ENCODE results near the gene TTLL8.
A peak's percentile ranks its signal among the peaks of the same experiment; 100 is the strongest.

Gene TTLL8

DNA sequence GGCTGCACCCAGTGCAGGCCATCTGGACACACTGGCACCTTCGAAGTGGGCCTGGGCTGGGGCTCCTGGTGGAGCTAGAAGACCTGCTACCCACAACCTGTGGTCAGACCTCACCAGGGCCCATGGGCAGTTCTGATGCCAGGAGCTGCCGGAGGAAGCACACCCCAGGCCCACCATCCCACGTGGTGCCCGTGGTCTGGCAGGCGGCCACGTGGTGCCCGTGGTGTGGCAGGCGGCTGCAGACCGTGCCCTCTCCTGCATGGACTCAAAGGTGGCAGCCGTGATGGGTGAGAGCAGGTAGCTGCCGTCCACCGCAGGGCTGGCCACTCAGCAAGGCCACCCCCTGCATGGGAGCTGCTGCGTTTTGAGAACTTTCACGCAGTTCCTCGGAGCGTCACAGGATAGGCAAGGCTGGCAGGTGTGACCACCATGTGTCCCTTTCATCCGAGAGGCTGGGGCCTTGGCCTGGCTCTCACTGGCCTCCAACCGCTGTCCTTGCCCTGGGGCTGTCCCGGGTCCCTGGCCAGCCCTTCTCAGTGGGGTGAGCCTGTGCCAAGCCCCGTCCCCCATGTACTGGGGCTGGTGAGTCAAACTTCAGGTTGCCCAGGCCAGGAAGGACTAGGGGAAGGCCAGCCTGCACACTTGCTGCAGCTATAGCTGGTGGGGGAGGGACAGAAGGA is 41.6 kb downstream of the TTLL8 start:
- no peak for DNase-seq

DNA sequence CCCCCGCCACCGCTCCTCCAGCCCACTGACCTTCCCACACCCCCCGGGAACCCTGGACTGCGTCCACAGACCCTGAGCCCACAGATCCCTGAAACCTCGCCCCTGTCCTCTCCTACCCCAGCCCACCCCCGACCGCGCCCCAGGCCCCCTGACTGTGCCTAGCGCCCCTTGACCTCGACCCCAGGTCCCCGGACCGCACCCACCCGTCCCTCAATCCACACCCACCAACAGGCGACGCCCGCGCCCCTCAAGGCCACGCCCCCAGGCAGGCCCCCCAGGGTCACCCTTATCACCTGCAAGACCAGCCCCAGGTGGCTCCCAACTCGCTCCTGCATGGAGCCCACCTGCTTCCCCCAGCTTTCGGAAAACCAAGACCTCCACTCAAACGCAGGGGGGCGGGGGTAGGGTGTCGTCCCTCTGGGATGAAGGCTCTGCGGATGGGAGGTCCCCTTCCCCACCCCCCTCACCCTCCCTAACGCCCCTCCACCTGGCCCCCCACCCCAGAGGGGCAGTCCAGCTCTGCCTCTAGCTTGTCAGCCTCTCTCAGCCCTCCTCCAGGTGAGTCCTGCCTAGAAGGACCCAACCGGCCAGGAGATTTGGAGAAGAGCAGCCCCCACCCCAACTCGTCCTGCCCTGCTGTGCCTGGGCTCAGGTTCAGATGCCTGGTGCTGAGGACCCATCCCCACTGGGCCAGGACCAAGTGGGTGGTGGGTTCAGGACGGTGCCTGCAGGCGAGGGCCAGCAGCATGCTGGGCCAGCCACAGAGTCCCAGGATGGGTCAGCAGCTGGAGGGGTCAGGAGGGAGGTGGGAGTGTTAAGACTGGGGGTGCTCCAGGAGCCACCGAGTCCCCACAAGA is 42.4 kb downstream of the TTLL8 start:
- DNase-seq = no peak

DNA sequence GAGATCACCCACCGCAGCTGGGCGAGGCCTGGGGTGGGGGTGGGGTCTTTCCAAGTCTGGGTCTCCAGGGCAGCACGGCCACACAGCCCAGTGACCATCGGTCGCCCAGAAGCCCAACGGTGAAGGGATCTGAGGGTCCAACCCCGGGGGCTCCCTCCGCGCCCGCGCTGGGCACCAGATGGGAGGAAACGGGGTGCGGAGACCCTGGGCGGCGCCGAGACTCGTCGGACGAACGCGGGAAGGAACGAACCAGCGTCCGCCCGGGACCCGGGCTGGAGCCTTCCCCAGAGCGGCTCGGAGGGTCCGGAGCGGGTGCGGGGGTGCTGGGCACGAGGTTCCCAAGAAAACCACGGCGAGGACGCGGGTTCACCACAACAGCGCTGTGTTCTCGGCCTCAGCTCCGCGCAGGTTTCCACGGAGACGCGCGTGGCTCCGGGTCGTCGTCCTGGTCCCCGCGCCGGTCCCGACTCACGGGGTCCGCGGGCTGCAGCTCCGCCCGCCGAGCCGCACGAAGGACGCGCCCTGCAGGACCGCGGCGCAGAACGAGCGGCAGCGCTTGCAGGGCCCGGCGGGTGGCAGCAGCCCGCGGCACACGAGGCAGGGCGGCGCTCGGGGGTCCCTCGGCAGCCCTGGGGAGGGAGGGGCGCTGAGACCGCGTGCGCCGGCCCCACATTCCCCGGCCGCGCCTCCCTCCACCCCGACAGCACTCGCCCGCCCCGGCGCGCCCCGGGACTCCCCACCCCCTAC is 43.3 kb downstream of the TTLL8 start:
- no peak for DNase-seq

DNA sequence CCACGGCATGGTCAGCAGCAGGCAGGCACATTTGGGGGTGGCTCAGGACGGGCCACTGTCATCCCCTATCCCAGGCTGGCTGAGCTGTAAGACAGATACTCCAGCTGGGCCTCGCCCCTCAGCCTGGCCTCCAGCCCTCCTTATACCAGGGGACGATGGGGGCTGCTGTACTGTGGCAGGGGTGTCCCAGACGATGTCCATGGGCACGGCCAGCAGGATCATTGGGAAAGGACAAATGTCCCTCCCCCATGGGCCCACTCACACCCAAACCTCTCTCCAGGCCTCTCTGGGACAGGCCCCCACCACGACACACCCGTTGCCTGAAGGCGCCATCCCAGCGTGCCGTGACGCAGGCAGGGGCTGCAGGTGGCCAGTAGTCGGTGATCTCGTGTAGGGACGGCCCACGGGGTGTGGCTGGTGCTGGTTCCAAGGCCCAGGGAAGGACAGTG is 44.0 kb downstream of the TTLL8 start:
- DNase-seq = no peak

DNA sequence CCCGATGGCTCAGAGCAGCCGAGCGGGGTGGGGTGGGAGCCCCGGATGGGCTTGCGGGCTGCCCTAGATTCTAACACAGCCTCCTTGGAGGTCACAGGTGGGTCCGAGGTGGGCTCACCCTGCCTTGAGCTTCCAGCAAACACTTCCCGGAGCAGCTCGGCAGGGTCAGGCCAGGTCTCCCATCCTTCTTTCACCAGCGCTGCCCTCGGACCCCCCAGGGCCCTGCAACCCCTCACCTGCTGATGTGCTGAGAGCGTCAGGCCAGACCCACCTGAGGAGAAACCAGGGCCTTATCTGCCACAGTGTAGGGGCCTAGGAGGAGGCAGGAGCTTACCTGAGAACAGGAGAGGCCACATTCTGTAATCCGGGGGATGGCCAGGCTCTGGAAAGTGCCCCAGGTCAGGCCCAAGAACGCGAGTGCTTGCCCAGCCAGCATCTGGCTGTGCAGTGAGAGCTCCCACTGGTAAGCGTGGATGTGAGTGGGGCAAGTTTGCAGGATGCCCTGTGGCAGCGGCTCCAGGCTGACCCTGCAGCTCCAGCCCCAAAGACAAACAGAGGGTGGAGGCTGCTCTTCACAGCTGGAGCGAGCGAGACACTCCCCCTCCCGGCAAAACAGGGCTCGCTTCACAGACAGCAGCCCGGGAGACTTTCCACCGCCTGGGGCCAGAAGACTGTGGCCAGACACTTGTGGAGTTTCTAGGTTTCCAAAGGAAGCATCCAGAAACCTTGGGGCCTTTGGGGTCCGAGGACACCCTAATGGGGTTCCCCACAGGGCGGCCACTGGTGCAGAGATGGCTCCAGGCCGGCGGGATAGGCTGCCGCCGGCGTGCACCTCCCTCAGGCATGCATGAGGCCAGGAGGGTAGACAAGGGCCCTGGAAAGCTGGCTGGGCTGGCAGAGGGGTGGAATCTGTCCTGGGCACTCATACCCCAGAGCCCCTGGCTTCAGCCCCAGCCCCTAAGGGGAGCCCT is 45.6 kb downstream of the TTLL8 start, which contains the start of gene IL17REL:
Gene IL17REL (minus strand): TSS at position 555 of the 971 bp plus-strand sequence. CDS start 119 bp downstream, at position 436.
- no peak for DNase-seq

DNA sequence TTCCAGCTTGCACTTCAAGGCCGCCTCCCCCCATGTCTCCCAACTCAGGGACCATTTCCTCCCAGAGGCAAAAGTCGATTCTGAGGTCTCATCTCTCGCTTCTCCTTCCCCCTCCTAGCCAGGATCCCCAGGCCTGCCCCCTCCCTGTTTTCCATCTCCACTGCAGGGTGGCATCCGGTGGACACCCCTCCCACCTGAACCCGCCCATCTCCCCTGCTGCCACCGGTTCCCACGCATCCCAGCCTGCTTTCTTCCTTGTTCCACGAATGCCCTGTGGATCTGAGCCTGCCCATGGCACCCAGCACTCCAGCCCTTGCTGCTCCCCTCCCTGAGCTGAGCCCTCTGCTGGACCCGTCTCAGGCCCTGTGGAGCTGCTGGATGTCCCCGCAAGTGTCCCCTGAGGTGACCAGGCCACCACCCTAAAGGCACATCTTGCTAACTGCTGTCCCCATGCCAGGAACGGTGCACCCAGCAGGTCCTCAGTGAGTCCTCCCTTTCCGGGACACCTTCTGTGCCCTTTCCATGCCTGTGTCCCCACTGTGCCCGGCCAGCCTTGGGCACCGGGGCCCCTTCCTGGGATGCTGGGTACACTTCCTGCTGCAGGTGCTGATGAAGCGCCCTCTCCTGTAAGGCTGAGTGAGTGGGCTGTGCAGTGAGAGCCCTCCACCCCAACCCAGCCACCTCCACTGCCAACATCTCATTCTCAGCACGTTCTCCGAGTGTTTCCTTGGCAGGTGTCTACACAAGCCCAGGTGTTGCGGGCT is 46.5 kb downstream of the TTLL8 start:
- no peak for DNase-seq

DNA sequence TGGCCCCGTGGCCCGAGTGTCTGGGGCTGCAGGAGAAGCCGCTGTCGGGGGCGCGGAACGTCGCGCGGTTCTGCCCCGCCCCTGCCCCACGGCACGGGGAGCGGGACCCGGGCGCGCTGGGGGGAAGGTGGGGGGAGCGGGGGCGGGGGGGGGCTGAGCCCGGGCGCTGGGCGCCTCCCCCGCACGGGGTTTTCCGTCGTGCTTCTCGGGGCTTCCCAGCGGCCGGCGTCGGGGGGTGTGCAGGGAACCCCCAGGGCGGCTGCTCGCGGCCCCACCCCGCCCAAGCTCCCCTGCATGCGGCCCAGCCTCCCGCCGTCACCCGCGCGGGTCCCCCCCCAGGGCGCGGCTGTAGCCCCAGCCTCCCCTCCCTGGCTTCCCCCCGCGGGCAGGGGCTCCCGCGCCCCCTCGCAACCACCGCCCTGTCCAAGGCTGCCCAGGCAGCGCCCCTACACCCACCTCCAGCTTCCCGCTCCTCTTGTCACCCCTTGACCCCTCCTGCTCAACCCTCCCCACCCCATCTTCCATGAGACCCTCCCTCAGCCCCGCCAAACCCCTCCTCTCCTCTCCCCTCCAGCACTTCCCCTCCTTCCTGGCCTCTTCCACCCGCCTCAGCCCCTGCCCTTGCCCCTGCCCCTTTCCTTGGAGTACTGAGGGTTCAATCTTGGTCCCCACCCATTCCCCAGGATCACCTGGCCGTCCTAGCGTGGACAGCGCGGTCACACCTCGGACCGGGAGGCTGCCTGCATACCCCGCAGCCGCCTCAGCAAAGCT is 47.2 kb downstream of the TTLL8 start:
- no peak for DNase-seq

DNA sequence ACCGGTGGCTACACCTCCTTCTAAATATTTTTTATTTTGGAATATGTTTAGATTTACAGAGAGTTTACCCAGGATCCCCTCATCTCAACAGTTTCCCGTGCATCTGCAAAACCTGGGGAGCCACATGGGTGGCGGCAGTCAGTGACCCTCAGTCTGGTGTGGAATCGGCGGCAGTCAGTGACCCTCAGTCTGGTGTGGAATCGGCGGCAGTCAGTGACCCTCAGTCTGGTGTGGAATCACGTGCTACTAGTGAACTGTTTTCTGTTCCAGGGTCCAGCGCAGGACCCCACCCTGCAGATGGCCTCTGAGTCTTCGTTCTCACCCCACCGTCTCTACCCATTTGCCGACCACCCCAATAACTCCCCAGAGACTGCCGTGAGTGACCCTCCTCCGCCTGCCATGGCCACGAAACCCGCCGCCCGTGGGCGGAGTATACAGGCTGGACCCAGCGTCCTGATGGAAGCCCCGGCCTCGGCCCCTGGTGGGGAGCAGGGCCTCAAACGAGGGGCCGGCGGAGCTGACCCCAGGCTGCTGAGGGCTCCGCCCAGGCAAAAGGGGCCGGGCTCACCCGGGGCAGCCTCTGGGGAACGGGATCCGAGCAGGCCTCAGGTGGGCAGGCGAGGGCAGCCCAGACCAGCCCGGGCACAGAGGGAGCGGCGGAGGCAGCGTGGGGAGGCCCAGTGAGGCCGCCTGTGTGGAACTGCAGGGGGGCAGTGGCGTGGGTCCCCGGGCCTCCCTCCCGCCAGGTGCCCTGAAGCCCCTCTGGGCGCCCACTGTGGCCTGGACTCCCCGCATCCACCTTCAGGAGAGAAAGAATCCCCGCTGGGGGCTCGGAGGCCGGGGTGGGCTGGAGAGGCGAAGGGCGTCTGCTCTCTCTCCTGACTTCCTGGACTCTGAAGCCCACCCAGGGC is 48.1 kb downstream of the TTLL8 start:
- DNase-seq = no peak

DNA sequence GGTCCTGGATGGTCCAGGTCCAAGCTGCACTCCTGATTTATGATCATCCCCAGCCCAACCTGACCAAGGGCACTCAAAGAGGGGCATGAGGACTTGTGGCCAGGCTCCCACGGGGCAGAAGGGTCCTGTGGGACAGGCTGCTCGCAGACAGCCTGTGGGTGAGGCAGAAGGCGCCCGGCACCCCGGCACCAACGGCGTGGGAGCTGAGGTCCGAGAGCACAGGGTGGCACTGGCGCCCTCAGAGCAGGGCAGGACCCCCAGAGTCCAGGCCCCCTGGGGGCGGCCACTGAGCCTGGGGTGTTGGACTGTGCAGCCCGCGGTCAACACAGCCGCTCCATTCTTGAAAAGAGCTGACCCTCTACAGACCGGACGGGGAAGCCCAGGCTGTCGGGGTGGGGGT is 48.8 kb downstream of the TTLL8 start:
- no peak for DNase-seq

DNA sequence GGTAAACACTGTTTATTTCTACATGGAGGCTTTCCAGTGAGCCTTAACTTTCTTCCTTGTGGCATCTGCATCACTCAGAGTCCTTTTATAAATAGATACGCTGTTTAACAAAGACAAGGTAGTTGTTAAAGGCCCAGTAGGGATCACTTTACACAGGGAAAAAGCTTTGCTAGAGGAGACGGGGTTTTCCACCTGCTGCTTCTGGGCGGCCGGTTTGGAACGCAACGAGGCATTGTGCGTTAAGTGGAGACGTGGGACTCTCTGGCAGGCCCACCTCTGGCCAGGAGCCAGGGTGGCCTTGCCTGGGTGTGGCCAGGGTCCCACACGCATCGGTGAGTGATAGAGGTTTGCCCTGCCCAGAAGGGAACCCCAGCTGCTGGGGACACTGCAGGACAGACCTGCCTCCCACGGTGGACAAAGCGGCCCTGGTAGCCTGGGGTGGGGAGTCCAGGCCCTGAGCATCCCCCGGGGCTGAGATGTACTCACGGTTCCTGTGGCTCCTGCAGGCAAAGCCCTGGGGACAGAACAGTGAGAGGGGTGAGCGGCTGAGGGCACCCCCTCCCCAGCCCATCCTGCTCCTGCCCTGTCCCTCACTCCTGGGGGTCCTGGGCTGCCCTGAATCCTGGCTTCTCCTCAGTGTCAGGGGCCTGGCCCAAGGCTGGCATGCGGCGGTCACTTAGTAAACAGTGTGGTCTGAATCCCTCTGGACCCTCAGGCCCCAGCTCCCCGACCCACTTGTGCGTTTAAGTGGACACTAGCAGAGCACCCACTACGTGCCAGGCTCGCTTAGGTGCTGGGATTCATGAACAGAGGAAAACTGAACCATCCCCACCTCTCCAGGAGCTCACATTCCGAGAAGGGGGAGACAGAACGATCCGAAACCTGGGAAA is 49.7 kb downstream of the TTLL8 start:
- DNase-seq = no peak

DNA sequence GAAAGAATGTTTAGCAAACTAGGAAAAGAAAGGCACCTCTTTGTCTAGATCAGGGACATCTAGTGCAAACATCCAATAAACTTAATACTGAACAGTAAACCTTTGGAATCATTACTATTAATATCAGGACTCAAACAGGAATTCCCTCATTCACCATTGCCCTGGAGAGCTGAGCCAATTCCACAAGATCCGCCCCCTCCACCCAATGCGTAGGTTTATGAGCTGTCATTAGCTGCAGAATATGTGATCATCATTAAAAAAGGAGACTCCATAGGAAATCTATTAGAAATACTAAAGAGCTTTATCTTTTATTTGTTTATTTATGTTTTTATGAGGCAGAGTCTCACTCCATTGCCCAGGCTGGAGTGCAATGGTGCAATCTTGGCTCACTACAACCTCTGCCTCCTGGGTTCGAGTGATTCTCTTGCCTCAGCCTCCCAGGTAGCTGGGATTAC is 51.0 kb downstream of the TTLL8 start:
- no peak for DNase-seq

DNA sequence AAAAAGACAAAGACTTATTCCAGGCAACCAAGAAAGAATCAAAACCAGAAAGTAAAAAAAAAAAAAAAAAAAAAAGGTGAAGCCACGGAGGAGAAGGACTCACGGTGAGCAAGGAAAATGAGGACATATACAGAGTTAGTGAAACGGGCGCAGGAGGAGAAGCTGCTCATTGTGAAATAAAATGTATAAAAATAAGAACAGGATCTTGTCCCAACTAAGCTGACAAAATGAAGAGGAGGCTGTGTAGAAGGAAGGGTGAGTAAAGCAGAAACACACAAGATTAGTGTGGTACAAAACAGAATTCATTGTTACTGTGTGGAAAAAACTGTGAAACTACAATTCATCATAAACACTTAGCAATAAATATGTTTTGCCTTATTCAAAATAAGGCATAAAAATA is 53.2 kb downstream of the TTLL8 start:
- DNase-seq = peak; percentile 77

DNA sequence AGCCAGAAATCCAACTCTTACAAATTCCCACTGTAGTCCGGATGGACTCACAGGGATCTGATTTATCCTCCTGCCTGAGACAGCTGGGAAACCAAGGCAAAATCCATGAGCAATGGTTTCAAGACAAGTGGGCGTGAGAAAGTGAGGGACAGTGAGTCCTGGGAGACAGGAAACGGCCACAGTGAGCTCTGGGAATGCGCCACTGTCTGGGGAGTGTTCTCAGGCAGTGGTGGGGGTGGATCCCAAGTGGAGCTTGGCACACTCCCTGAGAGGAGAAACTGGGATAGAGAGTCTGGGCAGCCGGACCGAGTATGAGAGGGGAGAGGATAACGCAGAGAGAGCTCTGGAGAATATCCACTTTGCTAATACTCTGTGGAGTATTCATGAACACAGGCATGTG is 55.3 kb downstream of the TTLL8 start:
- no peak for DNase-seq

DNA sequence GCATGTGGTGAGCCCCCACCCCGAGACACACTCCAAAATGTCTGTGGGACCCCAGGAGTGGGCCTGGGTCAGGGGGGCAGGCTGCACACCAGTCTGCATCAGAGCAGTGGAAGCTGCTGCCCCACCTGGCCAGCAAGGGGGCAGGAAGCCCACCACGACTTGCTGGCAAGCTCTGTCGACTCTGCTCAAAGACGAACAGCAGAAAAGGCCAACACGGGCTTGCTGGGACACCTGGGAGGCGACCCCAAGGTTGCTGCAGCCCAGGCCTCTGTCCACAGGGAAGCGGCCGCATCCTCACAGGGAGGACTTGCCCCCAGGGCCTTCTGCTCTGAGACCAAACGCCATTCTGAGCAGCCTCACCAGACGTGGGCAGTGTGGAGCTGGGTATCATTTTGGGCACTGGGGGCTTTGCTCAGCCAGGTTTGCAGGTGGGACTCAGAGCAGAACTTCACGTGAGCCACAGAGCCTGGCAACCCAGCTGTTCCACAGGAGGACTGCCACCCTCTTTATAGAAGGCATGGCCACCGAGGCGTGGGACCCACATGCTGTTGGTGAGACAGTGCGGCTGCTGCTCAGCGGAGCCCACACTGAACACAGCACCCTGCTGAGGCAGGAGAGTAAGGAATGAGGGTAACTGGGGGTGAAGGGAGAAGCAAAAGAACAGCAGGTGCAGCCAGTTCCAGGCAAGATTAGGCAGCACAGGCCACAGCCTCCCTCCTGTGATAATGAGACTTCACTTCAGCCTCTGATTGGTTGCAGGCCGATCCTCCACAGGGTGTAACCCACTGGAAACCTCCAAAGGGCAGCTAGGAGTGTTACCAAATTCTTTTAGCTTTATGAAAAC is 56.5 kb downstream of the TTLL8 start:
- DNase-seq = no peak

DNA sequence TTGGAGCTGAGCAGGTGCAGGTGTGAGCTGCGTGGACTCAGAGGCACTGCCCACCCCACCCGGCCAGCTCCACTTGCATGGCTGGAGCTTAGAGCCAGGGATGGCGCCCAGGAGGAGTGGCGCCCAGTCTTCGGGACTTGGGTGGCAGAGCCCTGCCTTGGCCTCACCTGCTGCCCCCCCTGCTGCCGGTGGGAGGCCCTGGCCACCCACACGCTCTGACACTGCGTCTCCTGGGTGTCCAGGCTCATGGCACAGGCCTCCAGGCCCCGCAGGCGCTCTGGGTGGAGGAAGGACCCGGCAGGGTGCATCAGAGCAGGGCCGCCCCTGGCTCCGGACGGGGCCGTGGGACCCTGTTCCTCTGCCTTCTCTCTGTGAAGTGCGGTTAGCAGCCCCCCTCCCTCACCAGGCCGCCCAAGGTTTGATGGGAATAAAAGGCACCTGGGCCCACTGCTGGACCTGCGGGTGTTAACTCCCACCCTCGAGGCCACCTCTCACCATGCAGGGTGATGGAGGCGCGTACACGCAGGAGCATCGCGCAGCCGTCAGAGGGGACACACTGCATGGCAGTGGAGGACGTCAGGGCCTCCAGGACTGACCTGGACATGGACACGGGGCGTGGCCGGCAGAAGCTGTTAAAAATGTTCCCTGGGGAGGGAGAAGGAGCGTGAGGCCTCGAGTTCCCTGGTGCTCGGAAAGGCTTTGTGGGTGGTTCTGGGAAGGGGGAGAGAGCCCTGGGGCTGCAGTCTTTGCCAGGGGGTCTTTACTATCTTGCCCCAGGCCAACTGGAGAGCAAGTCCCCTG is 57.3 kb downstream of the TTLL8 start:
- DNase-seq = no peak

DNA sequence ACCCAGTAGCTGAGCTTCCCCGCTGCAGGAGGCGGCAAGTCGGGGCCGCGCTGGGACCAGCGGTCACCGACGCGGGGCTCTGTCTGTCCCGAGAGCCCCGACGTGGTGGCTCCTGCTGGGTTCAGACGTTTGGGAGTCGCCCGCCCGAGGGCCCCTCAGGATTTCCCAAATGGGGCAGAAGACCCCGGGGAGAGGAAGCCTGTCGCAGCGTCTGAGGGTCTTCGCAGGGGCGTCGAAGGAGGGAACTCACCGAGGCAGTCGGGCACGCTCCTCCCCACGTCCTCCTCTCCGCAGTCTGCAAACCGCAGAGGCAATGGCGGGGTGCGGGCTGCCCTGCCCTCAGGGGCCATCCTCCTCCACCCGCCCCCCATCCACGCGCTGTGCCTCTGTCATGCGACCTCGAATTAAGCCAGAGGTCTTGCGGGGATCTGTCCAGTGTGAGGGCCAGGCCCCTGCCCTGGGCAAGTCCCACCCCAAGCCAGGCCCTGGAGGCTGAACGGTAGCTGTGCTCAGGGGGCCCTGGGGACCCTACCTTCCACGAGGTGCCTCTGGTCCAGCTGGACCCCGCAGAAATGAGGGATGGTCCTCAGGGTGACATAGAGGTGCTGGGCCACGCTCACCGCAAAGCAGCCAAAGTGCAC is 58.0 kb downstream of the TTLL8 start:
- DNase-seq = no peak
